ENCODE measurements around the gene FAM20B.

DNA sequence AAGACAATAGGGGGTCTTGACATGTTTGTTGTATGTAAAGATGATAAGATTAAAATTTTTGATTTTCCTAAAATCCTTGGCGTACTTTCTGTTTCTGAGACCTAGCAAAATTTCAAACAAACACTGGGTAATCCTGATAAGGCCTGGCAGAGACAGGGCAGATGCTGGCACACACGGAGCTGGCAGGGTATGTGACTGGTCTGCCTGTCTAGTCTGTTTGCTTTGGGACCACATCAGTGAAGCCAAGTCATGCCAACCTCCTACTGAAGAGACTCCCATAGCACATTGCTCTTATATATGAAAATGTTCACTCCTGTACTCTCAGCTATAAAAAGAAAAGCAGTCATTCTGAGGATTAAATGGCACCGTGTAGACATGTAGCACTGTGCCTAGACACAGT, 70.2 kb downstream of the FAM20B start:
- TF ChIP-seq REST (IDR thresholded peaks at IDR 0.05; ENCODE audit: insufficient read depth in 1 of 2, low read depth in 2 of 2, low read length in 2 of 2) = no peak
- no peak for TF ChIP-seq SIN3A (IDR thresholded peaks at IDR 0.05; ENCODE audit: borderline replicate concordance, insufficient read depth, low read length)
- no peak for TF ChIP-seq POLR2AphosphoS5 (IDR thresholded peaks at IDR 0.05; ENCODE audit: low read depth, low read length)
